Tibial nerve (tissue), 4 donors: ENCODE data around the gene OGFR.

Experiments
- EP300 ChIP-seq, 2 donors: sonication (generic); formaldehyde crosslinking; IDR thresholded peaks; one replicate each; pipeline ENCODE4 v1.6.1; 2017; ENCODE audit warnings: antibody characterized with exemption in 2 of 2, mild to moderate bottlenecking in 1 of 2
- POLR2A ChIP-seq, 2 donors: fragments of 450-650 bp; IDR thresholded peaks; one replicate each; pipeline ENCODE4 v1.6.1; 2017; ENCODE audit warnings: antibody characterized with exemption in 2 of 2, mild to moderate bottlenecking in 2 of 2, moderate library complexity in 2 of 2
- TF ChIP-seq, protein P1 (sequence below), 5 experiments: fragments of 200-600 bp in 3 of 5; fragments of 450-650 bp in 2 of 5; sonication (generic) in 3 of 5; IDR thresholded peaks; one replicate each; pipeline ENCODE4 v1.5.1; 2016 to 2019; ENCODE audit warnings: antibody characterized with exemption in 5 of 5, mild to moderate bottlenecking in 3 of 5, moderate library complexity in 2 of 5

DNA sequence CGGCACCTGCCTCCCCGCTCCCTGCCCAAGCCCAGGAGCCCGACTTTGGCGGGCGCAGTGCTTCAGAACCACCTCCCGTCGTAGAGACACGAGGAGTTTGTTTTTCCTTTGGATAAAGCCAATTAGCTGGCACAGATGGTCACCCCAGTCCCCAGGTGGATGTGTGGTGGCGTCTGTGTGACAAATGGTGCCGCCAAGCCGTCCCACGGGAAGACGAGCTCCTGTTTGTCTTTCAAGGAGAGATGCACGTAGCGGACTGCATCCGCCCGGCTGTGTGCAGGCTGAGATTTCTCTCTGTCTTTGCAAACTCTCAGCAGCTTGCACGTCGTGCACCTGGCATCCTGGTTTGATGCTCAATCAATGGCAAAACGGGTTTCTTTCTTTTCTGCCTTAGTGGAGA lies 24.4 kb upstream of the OGFR start:
- TF ChIP-seq POLR2A (IDR thresholded peaks at IDR 0.05) (no peak), EP300 (IDR thresholded peaks at IDR 0.05) (no peak)
- TF ChIP-seq, protein P1, sequence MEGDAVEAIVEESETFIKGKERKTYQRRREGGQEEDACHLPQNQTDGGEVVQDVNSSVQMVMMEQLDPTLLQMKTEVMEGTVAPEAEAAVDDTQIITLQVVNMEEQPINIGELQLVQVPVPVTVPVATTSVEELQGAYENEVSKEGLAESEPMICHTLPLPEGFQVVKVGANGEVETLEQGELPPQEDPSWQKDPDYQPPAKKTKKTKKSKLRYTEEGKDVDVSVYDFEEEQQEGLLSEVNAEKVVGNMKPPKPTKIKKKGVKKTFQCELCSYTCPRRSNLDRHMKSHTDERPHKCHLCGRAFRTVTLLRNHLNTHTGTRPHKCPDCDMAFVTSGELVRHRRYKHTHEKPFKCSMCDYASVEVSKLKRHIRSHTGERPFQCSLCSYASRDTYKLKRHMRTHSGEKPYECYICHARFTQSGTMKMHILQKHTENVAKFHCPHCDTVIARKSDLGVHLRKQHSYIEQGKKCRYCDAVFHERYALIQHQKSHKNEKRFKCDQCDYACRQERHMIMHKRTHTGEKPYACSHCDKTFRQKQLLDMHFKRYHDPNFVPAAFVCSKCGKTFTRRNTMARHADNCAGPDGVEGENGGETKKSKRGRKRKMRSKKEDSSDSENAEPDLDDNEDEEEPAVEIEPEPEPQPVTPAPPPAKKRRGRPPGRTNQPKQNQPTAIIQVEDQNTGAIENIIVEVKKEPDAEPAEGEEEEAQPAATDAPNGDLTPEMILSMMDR (IDR thresholded peaks at IDR 0.05): no peak
